H9 (cell line): ENCODE results near the gene TMEM209. TPM values are rescaled to one million over a fixed set of nuclear protein-coding genes. Genes with fewer than 3 reads are reported as not detected.

ENCODE experiments used
- DNase-seq: peaks from one replicate; pipeline ENCODE4 v3.0.0-alpha.2; 2017
- H2AFZ ChIP-seq: one replicate; pipeline ENCODE4 v1.6.1; 2013; ENCODE audit warnings: mild to moderate bottlenecking, low read length, control low read depth, moderate library complexity
- H2AK5ac ChIP-seq: 2 replicates; pipeline ENCODE4 v1.6.1; 2013; ENCODE audit warnings: low read length, control low read depth, mixed read lengths; ENCODE audit not compliant: insufficient read length
- H2BK120ac ChIP-seq: one replicate; pipeline ENCODE4 v1.6.1; 2013; ENCODE audit warnings: low read depth, mild to moderate bottlenecking, low read length, control low read depth, inconsistent platforms; ENCODE audit not compliant: poor library complexity, severe bottlenecking
- H2BK12ac ChIP-seq: 2 replicates; pipeline ENCODE4 v1.6.1; 2013; ENCODE audit warnings: low read length, control low read depth, mixed read lengths, low read depth; ENCODE audit not compliant: insufficient read length
- H2BK15ac ChIP-seq: 2 replicates; pipeline ENCODE4 v1.6.1; 2013; ENCODE audit warnings: low read depth, low read length, control low read depth
- H2BK20ac ChIP-seq: one replicate; pipeline ENCODE4 v1.6.1; 2013; ENCODE audit warnings: low read depth, mild to moderate bottlenecking, low read length, control low read depth, inconsistent platforms; ENCODE audit not compliant: poor library complexity, severe bottlenecking
- H2BK5ac ChIP-seq: 2 replicates; pipeline ENCODE4 v1.6.1; 2013; ENCODE audit warnings: low read length, control low read depth, mixed read lengths; ENCODE audit not compliant: insufficient read length
- H3K14ac ChIP-seq: 2 replicates; pipeline ENCODE4 v1.6.1; 2013; ENCODE audit warnings: low read length, control low read depth; ENCODE audit not compliant: insufficient read depth
- H3K18ac ChIP-seq: 2 replicates; pipeline ENCODE4 v1.6.1; 2013; ENCODE audit warnings: low read depth, mild to moderate bottlenecking, mixed read lengths, low read length, control low read depth; ENCODE audit not compliant: insufficient read length
- H3K23ac ChIP-seq: 2 replicates; pipeline ENCODE4 v1.6.1; 2013; ENCODE audit warnings: low read length, control low read depth, mixed read lengths, low read depth; ENCODE audit not compliant: insufficient read length
- H3K23me2 ChIP-seq: 2 replicates; pipeline ENCODE4 v1.6.1; 2013; ENCODE audit warnings: low read depth, mild to moderate bottlenecking, mixed read lengths, low read length, control low read depth; ENCODE audit not compliant: insufficient read length, poor library complexity, severe bottlenecking
- H3K27ac ChIP-seq: 2 replicates; pipeline ENCODE4 v1.5.1; 2013; ENCODE audit warnings: low read length, control low read depth, mixed read lengths, low read depth; ENCODE audit not compliant: insufficient read length
- H3K27me3 ChIP-seq: 2 replicates; pipeline ENCODE4 v1.6.1; 2013; ENCODE audit warnings: low read length, control low read depth, inconsistent platforms; ENCODE audit not compliant: insufficient read depth
- H3K4ac ChIP-seq: 2 replicates; pipeline ENCODE4 v1.6.1; 2013; ENCODE audit warnings: low read depth, mild to moderate bottlenecking, control low read depth, inconsistent platforms, low read length, moderate library complexity
- H3K4me1 ChIP-seq: 2 replicates; pipeline ENCODE4 v1.6.1; 2013; ENCODE audit warnings: low read length, control low read depth, inconsistent platforms; ENCODE audit not compliant: insufficient read depth
- H3K4me2 ChIP-seq: 2 replicates; pipeline ENCODE4 v1.6.1; 2013; ENCODE audit warnings: low read length, control low read depth, mixed read lengths; ENCODE audit not compliant: insufficient read length, insufficient read depth
- H3K56ac ChIP-seq: 2 replicates; pipeline ENCODE4 v1.6.1; 2013; ENCODE audit warnings: low read depth, mild to moderate bottlenecking, mixed read lengths, low read length, control low read depth; ENCODE audit not compliant: insufficient read length
- H3K79me1 ChIP-seq: 2 replicates; pipeline ENCODE4 v1.6.1; 2013; ENCODE audit warnings: low read depth, mild to moderate bottlenecking, moderate library complexity, low read length, control low read depth, inconsistent platforms; ENCODE audit not compliant: insufficient read depth, poor library complexity, severe bottlenecking
- H3K79me2 ChIP-seq: 2 replicates; pipeline ENCODE4 v1.6.1; 2013; ENCODE audit warnings: low read length, control low read depth, inconsistent platforms; ENCODE audit not compliant: insufficient read depth
- H3K9ac ChIP-seq: 2 replicates; pipeline ENCODE4 v1.6.1; 2013; ENCODE audit warnings: low read length, control low read depth, mixed read lengths; ENCODE audit not compliant: insufficient read length; ENCODE audit errors: extremely low read depth
- H3K9me3 ChIP-seq: one replicate; pipeline ENCODE4 v1.6.1; 2013; ENCODE audit warnings: low read depth, low read length, inconsistent platforms; ENCODE audit not compliant: control insufficient read depth
- H3T11ph ChIP-seq: one replicate; pipeline ENCODE4 v1.6.1; 2013; ENCODE audit warnings: mild to moderate bottlenecking, low read length, control low read depth, inconsistent platforms
- H4K20me1 ChIP-seq: one replicate; pipeline ENCODE4 v1.6.1; 2013; ENCODE audit not compliant: control insufficient read depth, insufficient read length, insufficient read depth
- H4K5ac ChIP-seq: 2 replicates; pipeline ENCODE4 v1.6.1; 2013; ENCODE audit warnings: low read depth, mild to moderate bottlenecking, mixed read lengths, low read length, control low read depth; ENCODE audit not compliant: insufficient read length
- H4K8ac ChIP-seq: replicated peaks from 2 replicates; pipeline ENCODE4 v1.6.1; 2013; ENCODE audit warnings: low read length, control low read depth, mixed read lengths, low read depth; ENCODE audit not compliant: insufficient read length
- H4K91ac ChIP-seq: 2 replicates; pipeline ENCODE4 v1.6.1; 2013; ENCODE audit warnings: low read depth, mild to moderate bottlenecking, moderate library complexity, mixed read lengths, low read length, control low read depth; ENCODE audit not compliant: insufficient read length
- H3K27ac Mint-ChIP-seq, 3 experiments: 2 replicates in 2 of 3; 3 replicates in 1 of 3; pipeline ENCODE4 v1.8.0; 2020 to 2021; ENCODE audit warnings: mixed read lengths in 3 of 3, mild to moderate bottlenecking in 1 of 3, moderate library complexity in 1 of 3
- H3K27me3 Mint-ChIP-seq: 2 replicates; pipeline ENCODE4 v1.8.0; 2021; ENCODE audit warnings: low read depth, mild to moderate bottlenecking, moderate library complexity, mixed read lengths
- H3K36me3 Mint-ChIP-seq, 3 experiments: 2 replicates in 2 of 3; 3 replicates in 1 of 3; pipeline ENCODE4 v1.8.0; 2020 to 2021; ENCODE audit warnings: low read depth in 3 of 3, mixed read lengths in 3 of 3; ENCODE audit not compliant: insufficient read depth in 1 of 3
- H3K4me1 Mint-ChIP-seq, 2 experiments: 2 replicates each; pipeline ENCODE4 v1.8.0; 2020; ENCODE audit warnings: mixed read lengths in 2 of 2
- H3K4me3 Mint-ChIP-seq, 2 experiments: 2 replicates in 1 of 2; 3 replicates in 1 of 2; pipeline ENCODE4 v1.8.0; 2020 to 2021; ENCODE audit warnings: mild to moderate bottlenecking in 2 of 2, mixed read lengths in 2 of 2, moderate library complexity in 1 of 2
- H3K9me3 Mint-ChIP-seq, 2 experiments: 2 replicates in 1 of 2; 3 replicates in 1 of 2; pipeline ENCODE4 v1.8.0; 2020; ENCODE audit warnings: mild to moderate bottlenecking in 2 of 2, mixed read lengths in 2 of 2, moderate library complexity in 1 of 2
- CTCF ChIP-seq: fragments of 200-600 bp; sonication (generic); conservative IDR thresholded peaks from 3 replicates; pipeline ENCODE4 v1.8.0; 2021; ENCODE audit warnings: antibody characterized with exemption, mild to moderate bottlenecking
- WGBS: extraction: QIAGEN DNeasy Blood & Tissue Kit; methylation state at CpG from one replicate; pipeline ENCODE4 v1.1.7; 2013; ENCODE audit warnings: missing lambda C conversion rate, low lambda C conversion rate, mixed read lengths; ENCODE audit not compliant: insufficient read length; ENCODE audit errors: extremely low coverage; 5-methylcytosine and 5-hydroxymethylcytosine counted together
- total RNA-seq: library from RNA; stranded (reverse); gene quantifications from 2 replicates; pipeline ENCODE4 v1.2.1, GENCODE V29; 2021

The TMEM209 gene
- total RNA-seq, 1 experiment from 2014 or later, result 30.8 TPM

GRCh38 chr7:130216025-130216424 lies 10.8 kb upstream of the TMEM209 start:
- Mint-ChIP-seq H3K4me3 (no peak overlapping the region), H3K27ac (no peak overlapping the region), H3K36me3 (no peaks in the 10 kb centered on the region; a peak in 1 of 7 replicates), H3K9me3 (no peaks in the 10 kb centered on the region), H3K27me3 (peaks cover 2% of the 10 kb centered on the region; the same call in 1 of the 2 replicates), H3K4me1 (peaks cover 3 to 4% of the 10 kb centered on the region in 2 experiments; a peak in 2 of 4 replicates)
- Histone ChIP-seq H3K27ac (no peak overlapping the region), H3K4me2 (no peak overlapping the region), H3K4ac (no peak overlapping the region), H3K56ac (no peak overlapping the region), H2BK20ac (no peak overlapping the region), H3K23ac (no peak overlapping the region), H3K14ac (no peak overlapping the region), H4K5ac (no peak overlapping the region), H2BK12ac (no peak overlapping the region), H3T11ph (no peak overlapping the region), H4K20me1 (no peaks in the 10 kb centered on the region), H3K79me2 (no peaks in the 10 kb centered on the region), H3K9ac (no peak overlapping the region), H3K18ac (no peak overlapping the region), H2AK5ac (no peak overlapping the region), H2AFZ (no peak overlapping the region), H3K79me1 (no peaks in the 10 kb centered on the region), H3K23me2 (no peaks in the 10 kb centered on the region), H3K27me3 (no peaks in the 10 kb centered on the region), H2BK15ac (no peak overlapping the region), H3K9me3 (no peaks in the 10 kb centered on the region), H4K91ac (no peak overlapping the region), H3K4me1 (no peaks in the 10 kb centered on the region), H2BK120ac (no peak overlapping the region), H4K8ac (no peak overlapping the region), H2BK5ac (no peak overlapping the region)
- TF ChIP-seq CTCF, result no peak
- no peak for DNase-seq
- WGBS, result no CpG with 5 or more reads among the region's 9 CpGs
